Suprapubic skin (tissue), 4 donors: ENCODE results near the gene LYSMD1.

Experiments used
- EP300 ChIP-seq: sonication (generic); formaldehyde crosslinking; IDR thresholded peaks from one replicate; pipeline ENCODE4 v1.6.1; 2017; ENCODE audit warnings: antibody characterized with exemption
- POLR2A ChIP-seq, 2 donors: fragments of 450-650 bp; IDR thresholded peaks; one replicate each; pipeline ENCODE4 v1.6.1; 2017; ENCODE audit warnings: antibody characterized with exemption in 2 of 2, mild to moderate bottlenecking in 2 of 2, moderate library complexity in 2 of 2
- POLR2AphosphoS5 ChIP-seq, 3 donors: sonication (generic); formaldehyde crosslinking; IDR thresholded peaks; one replicate each; pipeline ENCODE4 v1.6.1; 2017; ENCODE audit warnings: antibody characterized with exemption in 3 of 3
- TF ChIP-seq, protein P1 (sequence below), 2 donors: fragments of 200-600 bp in 1 of 2; fragments of 450-650 bp in 1 of 2; sonication (generic) in 1 of 2; IDR thresholded peaks; one replicate each; pipeline ENCODE4 v1.5.1; 2016 to 2019; ENCODE audit warnings: antibody characterized with exemption in 2 of 2, mild to moderate bottlenecking in 1 of 2, moderate library complexity in 1 of 2

DNA sequence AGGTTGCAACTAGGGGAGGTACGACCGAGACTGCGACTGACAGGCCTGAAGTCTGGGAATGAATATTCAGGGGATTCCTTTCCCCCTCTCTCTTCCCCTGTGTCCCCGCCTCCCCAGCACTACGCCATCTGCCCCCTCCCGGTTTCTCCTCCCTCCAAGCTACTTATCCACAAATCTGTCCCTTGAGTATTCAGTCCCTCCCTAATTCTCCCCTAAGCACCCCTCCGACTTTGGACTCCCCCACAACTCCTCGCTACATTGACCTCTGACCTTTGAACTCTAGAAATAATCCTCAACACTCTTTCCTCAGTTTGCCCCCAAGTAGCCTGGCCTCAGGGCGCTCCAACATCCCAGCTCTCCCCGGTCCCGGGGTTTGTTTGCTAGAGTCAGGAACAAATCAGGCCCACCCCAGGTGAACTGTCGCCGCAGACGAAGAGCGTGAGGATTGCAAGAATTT lies 393 bp downstream of the LYSMD1 start:
- TF ChIP-seq, protein P1, sequence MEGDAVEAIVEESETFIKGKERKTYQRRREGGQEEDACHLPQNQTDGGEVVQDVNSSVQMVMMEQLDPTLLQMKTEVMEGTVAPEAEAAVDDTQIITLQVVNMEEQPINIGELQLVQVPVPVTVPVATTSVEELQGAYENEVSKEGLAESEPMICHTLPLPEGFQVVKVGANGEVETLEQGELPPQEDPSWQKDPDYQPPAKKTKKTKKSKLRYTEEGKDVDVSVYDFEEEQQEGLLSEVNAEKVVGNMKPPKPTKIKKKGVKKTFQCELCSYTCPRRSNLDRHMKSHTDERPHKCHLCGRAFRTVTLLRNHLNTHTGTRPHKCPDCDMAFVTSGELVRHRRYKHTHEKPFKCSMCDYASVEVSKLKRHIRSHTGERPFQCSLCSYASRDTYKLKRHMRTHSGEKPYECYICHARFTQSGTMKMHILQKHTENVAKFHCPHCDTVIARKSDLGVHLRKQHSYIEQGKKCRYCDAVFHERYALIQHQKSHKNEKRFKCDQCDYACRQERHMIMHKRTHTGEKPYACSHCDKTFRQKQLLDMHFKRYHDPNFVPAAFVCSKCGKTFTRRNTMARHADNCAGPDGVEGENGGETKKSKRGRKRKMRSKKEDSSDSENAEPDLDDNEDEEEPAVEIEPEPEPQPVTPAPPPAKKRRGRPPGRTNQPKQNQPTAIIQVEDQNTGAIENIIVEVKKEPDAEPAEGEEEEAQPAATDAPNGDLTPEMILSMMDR (IDR thresholded peaks at IDR 0.05): no peak
- TF ChIP-seq POLR2AphosphoS5 (IDR thresholded peaks at IDR 0.05): no peak
- peak in 1 of 2 donors; percentile 23 for TF ChIP-seq POLR2A (IDR thresholded peaks at IDR 0.05)
- TF ChIP-seq EP300: no peak
